GM21528 (cell line): ENCODE measurements around the gene HNRNPH2.

ENCODE experiments used
- ATAC-seq: cut with Tn5 transposase; IDR thresholded peaks from one replicate; pipeline ENCODE4 v1.9.1; 2021; ENCODE audit warnings: mild to moderate bottlenecking, moderate library complexity; ENCODE audit not compliant: unreplicated experiment, low FRiP score

HNRNPH2 gene

DNA sequence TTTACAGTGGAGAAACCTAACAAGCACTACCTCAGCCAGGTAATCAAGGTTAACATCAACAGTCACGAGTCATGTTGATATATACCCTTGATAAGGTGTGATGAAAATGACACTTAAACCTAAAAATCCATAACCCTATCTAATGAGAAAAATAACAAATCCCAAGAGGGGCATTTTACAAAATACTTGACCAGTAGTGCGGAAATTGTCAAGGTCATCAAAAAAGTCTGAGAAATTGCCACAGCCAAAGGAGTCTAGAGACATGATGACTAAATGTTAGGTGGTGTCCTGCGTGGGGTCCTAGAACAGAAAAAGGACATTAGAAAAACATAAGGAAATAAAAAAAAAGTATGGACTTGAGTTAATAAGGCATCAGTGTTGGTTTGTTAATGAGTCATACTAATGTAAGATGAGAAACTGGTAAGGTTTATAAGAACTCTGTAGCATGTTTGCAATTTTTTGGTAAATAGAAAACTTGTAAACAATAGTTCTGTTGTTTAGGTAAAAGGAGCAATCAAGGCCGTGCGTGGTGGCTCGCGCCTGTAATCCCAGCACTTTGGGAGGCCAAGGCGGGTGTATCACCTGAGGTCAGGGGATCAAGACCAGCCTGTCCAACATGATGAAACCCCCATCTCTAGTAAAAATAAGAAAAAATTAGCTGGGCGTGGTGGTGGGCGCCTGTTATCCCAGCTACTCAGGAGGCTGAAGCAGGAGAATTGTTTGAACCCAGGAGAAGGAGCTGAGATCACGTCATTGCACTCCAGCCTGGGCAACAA is 14.3 kb upstream of the HNRNPH2 start:
- ATAC-seq, result no peak

DNA sequence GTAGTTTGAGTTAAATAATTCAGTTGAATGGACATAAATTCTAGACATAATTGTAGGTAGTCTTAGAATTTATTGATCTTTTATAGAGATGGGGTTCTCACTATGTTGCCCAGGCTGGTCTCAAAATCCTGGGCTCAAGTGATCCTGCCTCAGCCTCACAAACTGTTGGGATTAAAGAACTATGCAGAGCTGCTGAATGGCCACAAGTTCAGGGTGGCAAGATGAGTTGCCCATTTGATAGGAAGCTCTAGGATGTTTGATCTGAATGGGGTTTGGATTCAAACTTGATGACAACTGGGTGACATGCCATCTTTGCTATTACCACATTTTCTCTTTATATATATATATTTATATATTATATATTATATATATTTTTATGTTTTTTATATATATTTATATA is 13.7 kb upstream of the HNRNPH2 start:
- no peak for ATAC-seq

DNA sequence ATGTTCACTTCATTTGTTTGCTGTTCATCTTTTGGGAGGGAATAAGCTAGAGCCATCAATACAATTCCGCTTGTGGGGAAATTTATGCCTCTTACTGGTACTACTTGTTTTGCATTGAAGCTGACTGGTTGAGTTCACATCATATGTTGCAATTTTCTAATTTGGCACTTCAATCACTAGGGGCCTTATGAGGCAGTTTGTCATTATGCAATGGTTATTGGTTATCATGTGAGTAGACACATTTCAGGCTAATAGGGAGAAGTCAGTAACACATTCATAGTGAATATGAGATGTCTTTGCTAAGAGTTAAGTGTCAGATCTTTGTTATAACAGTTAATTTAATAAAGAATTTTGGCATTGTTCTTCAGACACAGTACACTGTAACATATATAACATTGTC is 12.2 kb upstream of the HNRNPH2 start:
- no peak for ATAC-seq

DNA sequence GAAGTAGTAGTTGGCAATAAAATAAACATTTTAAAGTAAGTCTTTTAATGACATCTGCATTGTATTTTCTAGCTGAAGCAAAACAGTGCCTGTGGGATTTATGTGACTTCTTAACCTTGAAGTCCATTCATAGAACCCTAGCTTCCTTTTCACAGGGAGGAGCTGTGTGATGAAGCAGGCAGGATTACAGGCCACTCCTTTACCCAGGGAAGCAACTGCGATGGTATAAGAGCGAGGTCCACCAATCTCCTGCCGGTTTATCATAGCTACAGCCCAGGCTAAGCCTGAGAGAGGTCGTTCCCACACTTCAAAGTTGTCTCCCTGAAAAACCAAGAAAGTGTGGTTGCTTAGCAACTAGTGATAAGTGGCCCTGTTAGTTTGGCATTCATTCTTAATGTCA is 10.2 kb upstream of the HNRNPH2 start:
- ATAC-seq, result no peak

DNA sequence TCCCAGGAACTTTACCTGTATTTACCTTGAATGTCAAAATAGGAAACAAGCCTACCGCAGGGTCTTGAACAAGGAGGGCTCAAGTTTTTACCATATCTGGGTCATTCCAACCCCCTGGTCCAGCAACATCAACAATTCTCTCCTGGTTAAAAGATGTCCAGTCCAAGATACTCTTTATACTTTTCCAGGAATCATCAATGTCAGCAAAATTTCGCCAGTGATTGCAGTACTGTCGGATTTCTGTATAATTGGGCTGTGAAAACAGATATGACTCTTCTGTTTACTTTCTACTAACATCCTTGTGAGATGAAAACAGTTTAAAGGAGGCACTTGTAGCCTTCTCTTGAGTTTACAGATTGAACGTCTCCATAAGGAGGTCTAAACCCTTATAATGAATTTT is 9.3 kb upstream of the HNRNPH2 start:
- ATAC-seq, result no peak

DNA sequence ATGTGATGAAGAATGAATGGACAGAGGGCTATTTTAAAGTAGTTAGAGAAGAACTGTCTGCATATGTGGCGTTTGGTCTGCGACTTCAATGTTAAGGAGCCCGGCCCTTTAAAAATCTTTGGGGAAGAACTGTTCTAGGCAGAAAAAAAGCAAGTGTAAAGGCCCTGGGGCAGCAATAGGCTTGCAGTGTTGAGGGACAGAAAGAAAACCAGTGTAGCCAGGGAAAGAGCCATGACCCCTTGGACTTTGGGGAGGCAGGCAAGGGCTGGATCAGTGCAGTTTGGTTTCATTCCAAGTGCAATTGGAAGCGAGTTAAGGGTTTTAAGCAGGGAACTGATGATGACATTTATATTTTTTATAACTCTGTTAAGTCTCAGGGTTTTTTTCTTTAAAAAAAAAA is 8.2 kb upstream of the HNRNPH2 start:
- ATAC-seq, result no peak

DNA sequence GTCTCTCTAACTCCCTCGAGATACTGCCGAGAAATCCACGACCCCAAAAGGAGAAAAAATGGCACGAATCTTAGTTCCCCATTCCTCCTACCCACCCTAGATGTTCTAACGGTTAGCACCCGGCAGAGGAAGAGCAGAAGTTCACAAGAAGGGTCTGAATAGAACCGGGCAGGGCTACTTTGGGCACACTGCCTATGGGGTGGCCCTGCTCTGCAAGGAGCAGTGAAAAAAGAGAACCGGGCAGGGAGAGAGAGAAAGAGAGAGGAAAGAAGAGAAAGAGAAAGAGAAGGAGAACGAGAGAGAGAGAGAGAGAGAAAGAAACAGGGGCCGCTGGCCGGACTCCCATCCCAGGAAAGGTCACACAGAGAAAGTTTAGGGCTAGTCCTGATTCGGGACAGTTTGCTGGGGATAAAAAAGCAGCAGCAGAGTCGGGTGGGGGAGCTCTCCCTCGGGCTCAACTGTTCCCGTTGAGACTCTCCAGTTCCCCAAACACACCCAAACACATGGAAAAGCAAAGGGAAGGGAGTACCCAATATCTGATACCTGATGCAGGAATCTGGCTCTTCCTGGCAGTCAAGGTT is 765 bp upstream of the HNRNPH2 start:
- ATAC-seq, result peak; percentile 1

DNA sequence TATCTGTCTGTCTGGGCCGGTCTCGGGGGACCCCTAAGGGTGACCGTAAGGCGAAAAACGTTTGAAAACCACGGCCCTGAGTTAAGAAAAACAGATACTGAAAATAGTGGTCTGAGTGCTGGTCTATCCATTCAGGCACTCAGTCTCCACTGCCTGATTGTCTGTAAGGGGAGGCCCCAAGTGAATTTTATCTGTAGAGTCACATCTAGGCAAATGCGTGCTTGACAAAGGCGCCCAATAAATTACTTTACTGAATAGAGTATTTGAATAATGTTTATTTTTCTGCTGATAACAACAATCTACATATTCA is 465 bp downstream of the HNRNPH2 start:
- ATAC-seq, result no peak

DNA sequence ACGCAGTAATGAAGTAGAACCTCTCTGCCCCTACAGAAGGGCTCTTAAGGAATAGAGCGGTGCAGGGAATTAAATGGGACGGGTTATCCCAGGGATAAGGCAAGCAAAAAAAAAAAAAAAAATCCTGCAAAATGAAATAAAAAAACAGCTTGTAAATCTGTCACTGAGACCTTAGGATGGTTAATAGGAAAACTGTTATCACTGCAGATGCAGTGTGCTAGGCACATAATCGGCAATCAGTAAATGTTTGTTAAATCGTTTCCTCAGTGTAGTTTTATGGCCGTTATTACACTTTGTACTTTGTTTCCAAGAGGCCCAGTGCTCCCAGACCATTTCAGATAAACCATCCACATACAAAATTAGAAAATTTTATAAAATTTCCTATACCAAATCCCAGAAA is 1.0 kb downstream of the HNRNPH2 start:
- no peak for ATAC-seq

DNA sequence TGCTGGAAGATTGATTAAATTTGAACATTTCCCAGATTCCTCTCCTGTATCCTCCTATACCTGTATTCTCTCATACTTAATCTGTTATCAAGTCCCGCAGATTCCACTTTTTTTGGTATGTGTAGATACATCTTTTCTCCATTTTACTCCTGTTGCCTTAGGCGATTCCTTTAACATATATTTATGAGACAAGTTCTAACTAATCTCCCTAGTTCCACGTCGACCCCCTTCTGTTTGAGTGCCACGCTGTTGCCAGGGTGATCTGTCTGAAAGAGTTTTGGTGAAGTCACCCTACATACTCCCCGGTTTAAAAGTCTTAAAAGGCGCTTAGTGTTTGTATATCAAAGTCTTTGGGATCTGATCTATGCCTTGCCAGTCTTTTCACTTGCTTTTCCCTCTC is 2.4 kb downstream of the HNRNPH2 start:
- ATAC-seq, result no peak

DNA sequence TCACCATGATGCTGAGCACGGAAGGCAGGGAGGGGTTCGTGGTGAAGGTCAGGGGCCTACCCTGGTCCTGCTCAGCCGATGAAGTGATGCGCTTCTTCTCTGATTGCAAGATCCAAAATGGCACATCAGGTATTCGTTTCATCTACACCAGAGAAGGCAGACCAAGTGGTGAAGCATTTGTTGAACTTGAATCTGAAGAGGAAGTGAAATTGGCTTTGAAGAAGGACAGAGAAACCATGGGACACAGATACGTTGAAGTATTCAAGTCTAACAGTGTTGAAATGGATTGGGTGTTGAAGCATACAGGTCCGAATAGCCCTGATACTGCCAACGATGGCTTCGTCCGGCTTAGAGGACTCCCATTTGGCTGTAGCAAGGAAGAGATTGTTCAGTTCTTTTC is 4.0 kb downstream of the HNRNPH2 start:
- ATAC-seq, result no peak

DNA sequence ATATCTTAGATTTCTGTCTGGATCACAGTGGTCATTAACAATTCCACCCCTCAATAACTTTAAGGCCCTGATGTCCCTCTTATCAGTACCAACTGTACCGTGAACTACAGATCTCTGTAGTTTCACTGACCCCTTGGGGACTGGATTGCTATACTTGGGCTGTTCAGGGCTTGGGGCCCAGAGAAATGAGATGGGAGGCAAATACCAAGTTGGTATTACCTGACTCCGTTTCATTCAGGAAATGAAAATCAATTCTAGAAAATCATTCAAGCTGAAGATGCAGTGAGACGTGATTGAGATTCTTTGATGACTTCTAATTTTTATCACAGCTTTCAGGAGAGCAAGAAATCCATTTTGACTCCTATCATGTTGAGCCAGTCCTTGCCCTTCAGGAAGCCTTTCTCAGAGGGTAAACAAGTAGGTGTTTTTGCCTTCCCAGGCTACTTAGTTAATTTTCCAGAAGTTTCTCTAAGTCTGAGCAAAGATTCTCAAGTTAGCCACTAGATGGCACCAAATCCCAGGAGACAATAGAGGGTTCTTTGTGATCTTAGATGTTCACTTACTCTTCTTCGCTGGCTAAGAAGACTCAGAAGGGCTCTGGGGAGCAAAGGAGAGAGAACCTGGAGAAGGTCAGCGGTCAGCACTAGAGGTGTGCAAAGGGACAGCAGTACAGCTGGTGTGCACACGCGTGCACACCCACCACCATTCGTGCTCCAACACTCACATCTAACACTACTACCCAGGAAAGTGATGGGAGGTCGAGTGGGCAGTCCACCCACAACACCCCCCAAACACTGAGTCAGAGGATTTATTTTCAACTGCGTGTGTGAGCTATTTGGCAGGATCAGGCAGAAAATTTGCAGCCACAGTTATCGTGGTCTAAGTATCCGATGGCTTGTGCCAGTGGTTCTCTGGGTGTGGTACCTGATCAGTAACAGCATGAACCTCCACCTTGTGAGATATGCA is 7.4 kb downstream of the HNRNPH2 start:
- ATAC-seq, result peak; percentile 56

DNA sequence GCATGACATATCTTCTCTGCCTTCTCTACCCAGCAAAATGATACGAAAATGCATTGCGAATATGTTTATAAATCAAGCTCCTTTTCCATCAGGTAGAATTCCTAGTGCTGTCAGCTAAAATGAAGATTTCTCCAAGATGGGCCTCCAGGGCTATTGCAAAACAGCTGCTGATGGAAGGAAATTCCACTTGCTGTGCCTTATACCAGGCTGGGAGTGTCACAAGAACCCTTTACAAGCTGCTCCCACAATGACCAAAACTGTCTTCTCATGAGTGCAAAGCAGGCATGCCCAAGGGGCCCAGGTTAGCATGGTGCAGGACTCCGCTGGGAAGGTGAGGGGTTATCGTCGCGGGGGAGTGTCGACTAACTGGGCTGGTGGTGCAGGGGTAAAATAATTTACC is 8.7 kb downstream of the HNRNPH2 start:
- ATAC-seq, result no peak

DNA sequence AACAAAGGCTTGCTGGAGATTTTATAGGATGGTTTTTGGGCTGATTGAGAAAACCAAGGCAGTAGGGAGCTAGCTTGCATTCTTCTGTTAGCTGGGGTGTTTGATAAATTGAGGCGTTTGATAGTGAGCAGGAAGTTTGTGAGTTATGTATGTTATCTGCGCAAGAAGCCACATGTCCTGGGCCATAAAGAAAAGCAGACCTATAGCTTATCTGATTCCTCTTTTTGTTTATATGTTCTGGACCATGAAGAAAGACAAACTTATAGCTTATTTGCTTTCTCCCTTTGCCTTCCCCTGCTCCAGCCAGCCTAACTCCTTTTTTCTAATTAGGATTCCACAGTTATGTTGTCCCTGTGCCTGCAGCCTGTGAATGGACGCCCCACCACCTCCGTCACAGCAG is 9.2 kb downstream of the HNRNPH2 start:
- no peak for ATAC-seq

DNA sequence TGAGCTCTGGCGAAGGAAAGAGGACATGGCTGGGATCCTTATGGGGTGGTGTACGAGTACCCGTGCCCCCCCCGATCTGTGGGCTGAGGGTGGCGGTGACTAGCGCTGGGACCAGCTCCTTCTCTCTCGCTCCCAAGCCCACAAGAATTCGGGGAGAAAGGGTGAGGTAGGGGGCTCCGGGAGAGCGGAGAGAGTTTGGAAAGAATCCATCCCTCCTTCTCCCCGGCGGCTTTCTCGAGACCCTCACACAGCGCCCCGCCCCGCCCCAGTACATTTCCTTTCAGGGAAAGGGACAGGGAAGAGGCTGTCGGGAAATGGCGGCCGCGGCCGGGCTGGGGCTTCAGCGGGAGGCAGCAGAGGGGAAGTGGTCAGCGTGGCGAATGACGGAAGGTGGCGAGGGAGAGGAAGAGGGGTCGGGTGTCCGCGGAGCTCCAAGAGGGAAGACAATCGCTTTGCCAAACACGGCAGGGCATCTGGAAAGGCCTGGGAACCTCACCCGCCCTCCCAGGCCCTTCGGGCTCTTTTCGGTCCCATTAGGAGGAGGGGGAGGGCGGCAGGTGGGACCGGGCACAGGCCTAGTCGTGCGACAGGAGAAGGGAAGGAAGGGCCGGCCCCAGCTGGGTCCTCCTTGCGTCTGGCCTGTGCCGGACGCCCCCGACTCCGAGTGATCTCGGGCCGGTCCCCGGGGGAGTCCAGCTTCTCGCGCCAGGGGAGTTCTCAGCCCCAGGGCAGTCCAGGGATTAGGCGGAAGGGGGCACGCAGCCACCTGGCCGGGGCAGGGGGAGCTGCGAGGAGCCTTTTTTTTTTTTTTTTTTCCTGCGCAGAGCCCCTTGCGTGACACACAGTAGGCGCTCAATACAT is 10.2 kb downstream of the HNRNPH2 start:
- ATAC-seq, result no peak

DNA sequence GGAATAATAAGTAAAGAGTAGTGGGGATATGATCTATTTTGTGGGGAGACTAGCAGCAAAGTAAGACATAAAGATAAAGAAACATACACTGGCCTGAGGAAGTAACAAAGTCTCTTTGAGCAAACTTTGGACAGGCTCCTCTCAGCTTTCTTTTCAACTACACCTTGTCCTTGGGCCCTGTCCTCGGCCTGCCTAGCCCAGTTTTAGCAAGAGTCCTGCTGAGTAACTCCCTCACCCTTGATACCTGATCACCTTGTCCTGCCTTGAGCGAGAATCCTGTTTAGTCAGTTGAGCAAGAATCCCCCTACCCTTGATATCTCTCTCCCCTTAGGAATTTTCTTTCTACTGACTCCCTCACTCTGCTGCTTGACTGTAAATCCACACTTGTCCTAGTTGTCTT is 11.5 kb downstream of the HNRNPH2 start:
- ATAC-seq, result no peak

DNA sequence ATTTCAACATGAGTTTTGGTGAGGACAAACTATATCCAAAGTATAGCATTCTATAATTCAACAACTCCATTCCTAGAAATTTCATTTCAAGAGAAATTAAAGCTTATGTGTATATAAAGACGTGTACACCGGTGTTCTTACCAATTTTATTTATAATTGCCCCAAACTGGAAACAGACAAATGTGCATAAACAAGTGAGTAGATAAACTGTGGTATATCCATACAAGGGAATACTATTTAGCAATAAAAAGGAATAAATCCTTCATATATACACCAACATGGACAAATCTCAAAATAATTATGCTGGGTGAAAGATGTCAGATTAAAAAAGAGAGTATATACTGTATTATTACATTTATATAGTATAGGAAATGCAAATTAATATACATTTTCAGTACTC is 19.9 kb downstream of the HNRNPH2 start:
- no peak for ATAC-seq

DNA sequence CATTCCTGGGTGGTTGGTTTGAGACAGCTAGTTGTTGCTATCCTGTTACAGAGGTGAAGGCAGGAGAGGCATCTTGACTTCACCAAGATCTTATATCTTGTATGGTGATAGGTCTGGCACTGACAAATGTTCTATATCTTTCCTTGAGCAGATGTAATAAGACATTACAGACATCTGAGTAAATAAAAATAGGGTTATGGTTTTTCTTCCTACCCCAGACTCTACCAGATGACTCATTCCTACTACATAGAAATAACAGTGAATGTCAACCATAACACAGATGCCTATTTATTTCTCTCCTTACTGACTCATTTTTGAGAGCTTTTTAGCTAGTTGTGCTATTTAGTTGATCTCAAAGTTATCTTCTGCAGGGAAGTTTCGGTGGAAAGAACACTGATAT is 21.9 kb downstream of the HNRNPH2 start:
- peak; percentile 58 for ATAC-seq

DNA sequence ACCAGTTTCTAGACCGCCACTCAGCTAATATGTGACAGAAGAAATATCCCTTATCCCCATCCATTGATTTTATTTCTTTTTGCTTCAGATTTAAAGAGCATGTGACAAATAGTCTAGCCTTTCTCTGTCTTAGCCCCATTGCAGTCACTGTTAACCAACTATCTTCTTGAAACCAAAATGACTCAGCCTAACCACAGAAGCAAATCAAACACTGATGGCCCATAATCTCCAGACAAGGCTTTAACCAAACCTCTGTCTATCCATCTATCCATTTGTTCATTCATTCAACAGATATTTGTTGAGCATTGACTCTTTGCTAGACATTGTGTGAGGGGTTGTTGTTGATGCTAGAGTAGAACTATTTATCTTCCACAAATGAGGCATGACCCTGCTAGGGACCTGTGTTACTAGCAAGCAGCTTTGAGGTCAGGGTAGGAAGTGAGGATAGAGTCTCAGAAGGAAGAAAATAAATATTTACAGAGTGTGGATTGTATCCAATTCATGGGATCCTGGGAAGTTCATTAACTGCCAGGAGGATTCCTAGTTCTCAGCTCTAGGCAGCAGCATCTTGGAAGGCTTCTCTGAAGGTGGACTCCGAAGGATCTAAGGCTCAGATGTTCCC is 22.5 kb downstream of the HNRNPH2 start:
- peak; percentile 97 for ATAC-seq

DNA sequence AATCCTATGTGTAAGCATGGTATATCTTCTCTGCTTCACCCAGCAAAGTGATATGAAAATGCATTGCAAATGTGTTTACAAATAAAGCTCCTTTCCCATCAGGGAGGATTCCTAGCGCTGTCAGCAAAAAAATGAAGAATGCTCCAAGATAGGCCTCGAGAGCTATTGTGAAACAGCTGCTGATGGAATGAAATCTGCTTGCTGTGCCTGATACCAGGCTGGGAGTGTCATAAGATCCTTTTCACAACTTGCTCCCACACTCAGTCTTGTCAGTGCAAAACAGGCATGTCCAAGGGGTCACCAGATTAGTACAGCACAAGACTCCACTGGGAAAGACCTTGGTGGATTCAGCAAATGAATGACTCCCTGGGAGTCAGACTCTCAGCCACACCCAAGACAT is 34.1 kb downstream of the HNRNPH2 start:
- ATAC-seq, result no peak
